RPMI8226 (cell line): ENCODE data around the gene DPP4.

Experiments
- DNase-seq: peaks from one replicate; pipeline ENCODE4 v3.0.0-alpha.2; 2015

DPP4 gene

GRCh38 chr2:162014751-162015150 lies 59.3 kb downstream of the DPP4 start:
- no peak for DNase-seq

- no peak for DNase-seq
Measured at GRCh38 chr2:162013514-162014475, 60.2 kb downstream of the DPP4 start.

GRCh38 chr2:162012565-162013058 lies 61.4 kb downstream of the DPP4 start:
- no peak for DNase-seq

- DNase-seq: no peak
Measured at GRCh38 chr2:162011706-162012564, 62.1 kb downstream of the DPP4 start.

GRCh38 chr2:162009543-162009942 lies 64.5 kb downstream of the DPP4 start:
- no peak for DNase-seq

- peak; percentile 7 for DNase-seq
Measured at GRCh38 chr2:162007447-162008040, 66.5 kb downstream of the DPP4 start.

- DNase-seq: no peak
Measured at GRCh38 chr2:162006337-162006736, 67.7 kb downstream of the DPP4 start.

GRCh38 chr2:162004031-162004430 lies 70.0 kb downstream of the DPP4 start:
- DNase-seq: no peak

- DNase-seq: no peak
Measured at GRCh38 chr2:162002623-162003235, 71.3 kb downstream of the DPP4 start.

- no peak for DNase-seq
Measured at GRCh38 chr2:162000431-162000830, 73.6 kb downstream of the DPP4 start.

- no peak for DNase-seq
Measured at GRCh38 chr2:161999321-161999720, 74.7 kb downstream of the DPP4 start.

GRCh38 chr2:161998857-161999256 lies 75.2 kb downstream of the DPP4 start:
- no peak for DNase-seq

GRCh38 chr2:161997916-161998471 lies 76.0 kb downstream of the DPP4 start:
- DNase-seq: no peak

GRCh38 chr2:161995553-161996016 lies 78.4 kb downstream of the DPP4 start:
- no peak for DNase-seq

- no peak for DNase-seq
Measured at GRCh38 chr2:161994761-161995520, 79.1 kb downstream of the DPP4 start.

- DNase-seq: peak; percentile 44
Measured at GRCh38 chr2:161992531-161992930, 81.5 kb downstream of the DPP4 start.

GRCh38 chr2:161991991-161992390 lies 82.0 kb downstream of the DPP4 start:
- no peak for DNase-seq

- DNase-seq: no peak
Measured at GRCh38 chr2:161990741-161991140, 83.3 kb downstream of the DPP4 start.

- DNase-seq: no peak
Measured at GRCh38 chr2:161990036-161990435, 84.0 kb downstream of the DPP4 start.

- DNase-seq: no peak
Measured at GRCh38 chr2:161988589-161988988, 85.4 kb downstream of the DPP4 start.

GRCh38 chr2:161987311-161987710 lies 86.7 kb downstream of the DPP4 start:
- no peak for DNase-seq
